ENCODE data around the gene SLC25A42. TPM values are rescaled to one million over a fixed set of nuclear protein-coding genes. Genes with fewer than 3 reads are reported as not detected.

Gene SLC25A42
- total and polyA plus RNA-seq, 2 donors (not counting 1 experiment from before 2014, with no cell fraction given) = 36.5 to 83.9 TPM

DNA sequence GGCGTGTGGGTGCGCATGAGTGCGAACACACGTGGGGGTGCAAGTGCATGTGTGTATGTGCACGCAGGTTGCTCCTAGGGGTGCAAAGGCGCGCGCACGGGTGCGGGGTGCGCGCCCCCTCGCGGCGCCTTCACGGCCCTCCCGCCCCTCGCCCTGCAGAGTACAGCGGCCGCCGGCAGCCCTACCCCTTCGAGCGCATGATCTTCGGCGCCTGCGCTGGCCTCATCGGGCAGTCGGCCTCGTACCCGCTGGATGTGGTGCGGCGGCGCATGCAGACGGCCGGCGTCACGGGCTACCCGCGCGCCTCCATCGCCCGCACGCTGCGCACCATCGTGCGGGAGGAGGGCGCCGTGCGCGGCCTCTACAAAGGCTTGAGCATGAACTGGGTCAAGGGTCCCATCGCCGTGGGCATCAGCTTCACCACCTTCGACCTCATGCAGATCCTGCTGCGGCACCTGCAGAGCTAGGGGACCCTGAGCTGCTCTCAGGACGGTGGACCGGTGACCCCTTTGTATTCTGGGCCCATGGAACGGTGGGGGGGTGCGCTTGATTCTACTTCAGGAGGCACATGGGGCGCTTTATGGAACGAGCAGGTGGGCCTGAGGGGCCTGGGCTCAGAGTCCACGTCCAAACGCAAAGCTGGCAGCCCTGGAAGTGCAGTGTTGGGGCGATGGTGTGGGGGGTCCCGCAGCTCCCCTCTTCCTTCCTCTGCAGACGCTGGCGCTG is 46.8 kb downstream of the SLC25A42 start:
- Histone ChIP-seq H3K4me1 (ENCODE audit: control insufficient read depth in 2 of 2, insufficient read depth in 2 of 2, low read length in 2 of 2) (peaks cover 0 to 15% of the 10 kb centered on the region in 2 donors), H4K20me1 (ENCODE audit: control insufficient read depth, insufficient read depth, low read length, poor library complexity, severe bottlenecking) (no peaks in the 10 kb centered on the region), H3K4me3 (ENCODE audit: control extremely low read depth in 1 of 5, extremely low read depth in 1 of 5, insufficient read depth in 1 of 5, low read depth in 2 of 5, low read length in 4 of 5) (no peak overlapping the region), H3K27ac (ENCODE audit: low read length in 2 of 2) (no peak overlapping the region), H2AFZ (ENCODE audit: insufficient read depth, low read depth, low read length, poor library complexity, severe bottlenecking) (no peak overlapping the region), H3K4me2 (replicated peaks; ENCODE audit: low read depth, low read length, poor library complexity, severe bottlenecking) (peak overlapping the region; percentile 63), H3K79me2 (ENCODE audit: control insufficient read depth, insufficient read depth, low read length) (no peaks in the 10 kb centered on the region), H3K9me3 (ENCODE audit: control extremely low read depth in 1 of 3, control insufficient read depth in 2 of 3, insufficient read depth in 1 of 3, low read length in 2 of 3) (no peaks in the 10 kb centered on the region), H3K27me3 (replicated peaks in 1 of 4; ENCODE audit: control extremely low read depth in 1 of 4, control insufficient read depth in 3 of 4, insufficient read depth in 4 of 4, low read length in 3 of 4) (no peaks in the 10 kb centered on the region), H3K36me3 (replicated peaks in 1 of 2; ENCODE audit: control extremely low read depth in 1 of 2, control insufficient read depth in 1 of 2, extremely low read depth in 1 of 2, insufficient read depth in 2 of 2, low read length in 1 of 2) (peaks cover 0 to 22% of the 10 kb centered on the region in 2 experiments), H3K9ac (ENCODE audit: low read length) (no peak overlapping the region)
- peak overlapping the region; percentile 34 for H3K4me3 Mint-ChIP-seq
- H3K27ac Mint-ChIP-seq = no peak overlapping the region
- ATAC-seq (ENCODE audit: low read depth) = peak; percentile 52
- intact Hi-C loops (cut with micrococcal nuclease) = loop anchor here (1.0 kb wide), 2 partner anchors 45 to 57 kb away; no protein-coding TSS in a partner anchor
- WGBS (ENCODE audit: insufficient coverage) = 34% methylated on average over 66 of the region's 66 CpGs
- DNase-seq = peak; percentile 53
- POLR2A ChIA-PET = no interaction called here
- peaks cover 24% of the 10 kb centered on the region for H3K4me1 Mint-ChIP-seq
- H3K9me3 Mint-ChIP-seq (ENCODE audit: insufficient read depth) = no peaks in the 10 kb centered on the region
- TF ChIP-seq, protein P1, sequence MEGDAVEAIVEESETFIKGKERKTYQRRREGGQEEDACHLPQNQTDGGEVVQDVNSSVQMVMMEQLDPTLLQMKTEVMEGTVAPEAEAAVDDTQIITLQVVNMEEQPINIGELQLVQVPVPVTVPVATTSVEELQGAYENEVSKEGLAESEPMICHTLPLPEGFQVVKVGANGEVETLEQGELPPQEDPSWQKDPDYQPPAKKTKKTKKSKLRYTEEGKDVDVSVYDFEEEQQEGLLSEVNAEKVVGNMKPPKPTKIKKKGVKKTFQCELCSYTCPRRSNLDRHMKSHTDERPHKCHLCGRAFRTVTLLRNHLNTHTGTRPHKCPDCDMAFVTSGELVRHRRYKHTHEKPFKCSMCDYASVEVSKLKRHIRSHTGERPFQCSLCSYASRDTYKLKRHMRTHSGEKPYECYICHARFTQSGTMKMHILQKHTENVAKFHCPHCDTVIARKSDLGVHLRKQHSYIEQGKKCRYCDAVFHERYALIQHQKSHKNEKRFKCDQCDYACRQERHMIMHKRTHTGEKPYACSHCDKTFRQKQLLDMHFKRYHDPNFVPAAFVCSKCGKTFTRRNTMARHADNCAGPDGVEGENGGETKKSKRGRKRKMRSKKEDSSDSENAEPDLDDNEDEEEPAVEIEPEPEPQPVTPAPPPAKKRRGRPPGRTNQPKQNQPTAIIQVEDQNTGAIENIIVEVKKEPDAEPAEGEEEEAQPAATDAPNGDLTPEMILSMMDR (IDR thresholded peaks at IDR 0.05) = peak; percentile 47
- TF ChIP-seq EZH2 (IDR thresholded peaks at IDR 0.05; ENCODE audit: borderline replicate concordance, insufficient read depth, low read depth, low read length, poor library complexity, severe bottlenecking) = no peak
- no peaks in the 10 kb centered on the region for H3K27me3 Mint-ChIP-seq
- CTCF ChIA-PET = interaction anchor here (1.3 to 1.4 kb wide), 2 partner anchors 55 to 56 kb away, joined by 3 read pairs; no protein-coding TSS in a partner anchor
